GM08714 (cell line): ENCODE measurements around the gene PAX7.
"Not testable (repeated sequence)": the region's sequence is repeated elsewhere in the genome, so short reads cannot be mapped to it uniquely, and the experiment has no call there.

Experiments
- H3K4me3 ChIP-seq: fragments of 200-500 bp; sonication (Bioruptor generic); 2 replicates; pipeline ENCODE4 v1.5.1; 2014; ENCODE audit warnings: mild to moderate bottlenecking, low read length, inconsistent platforms
- ZNF274 ChIP-seq: IDR thresholded peaks from 2 replicates; pipeline ENCODE4 v1.6.1; 2012; ENCODE audit warnings: mild to moderate bottlenecking, low read depth, low read length

PAX7 gene

DNA sequence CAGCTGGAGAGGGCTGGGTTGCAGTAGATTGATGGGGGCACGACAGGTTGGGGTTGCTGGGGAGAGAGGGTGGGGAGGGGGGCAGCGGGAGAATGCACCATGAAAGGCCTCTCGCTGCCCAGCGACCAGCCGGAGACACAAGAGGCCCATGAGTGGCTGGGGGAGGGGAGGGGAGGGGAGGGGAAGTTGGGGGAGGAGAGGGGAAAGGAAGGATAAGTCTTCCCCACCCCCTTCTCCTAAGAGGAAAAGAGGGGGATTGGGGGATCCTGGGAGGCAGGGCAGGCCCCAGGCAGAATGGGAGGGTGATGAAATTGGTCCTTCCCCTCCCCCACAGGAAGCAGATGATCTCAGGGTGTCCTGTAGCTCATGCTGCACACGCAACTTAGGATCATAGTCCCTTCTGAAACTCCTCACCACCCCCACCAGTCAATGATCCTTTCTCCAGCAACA is 45.7 kb downstream of the PAX7 start:
- H3K4me3 ChIP-seq, result no peak overlapping the region
- TF ChIP-seq ZNF274, result no peak

DNA sequence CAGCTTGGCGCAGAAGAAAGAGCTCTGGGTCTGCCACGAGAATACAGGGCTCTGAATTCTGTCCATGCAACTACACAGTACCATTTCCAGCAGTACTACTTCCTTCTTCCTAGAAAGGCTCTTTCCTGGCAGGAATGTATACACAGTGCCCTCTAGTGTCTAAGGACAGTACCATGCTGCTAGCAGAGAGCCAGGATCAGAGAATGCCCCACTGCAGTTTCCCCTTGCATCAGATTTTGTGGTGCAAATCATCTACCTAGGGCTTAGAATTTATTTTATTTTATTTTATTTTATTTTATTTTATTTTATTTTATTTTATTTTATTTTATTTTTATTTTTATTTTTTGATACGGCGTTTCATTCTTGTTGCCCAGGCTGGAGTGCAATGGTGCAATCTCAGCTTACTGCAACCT is 50.8 kb downstream of the PAX7 start:
- TF ChIP-seq ZNF274, result no peak
- H3K4me3 ChIP-seq, result no peak overlapping the region

DNA sequence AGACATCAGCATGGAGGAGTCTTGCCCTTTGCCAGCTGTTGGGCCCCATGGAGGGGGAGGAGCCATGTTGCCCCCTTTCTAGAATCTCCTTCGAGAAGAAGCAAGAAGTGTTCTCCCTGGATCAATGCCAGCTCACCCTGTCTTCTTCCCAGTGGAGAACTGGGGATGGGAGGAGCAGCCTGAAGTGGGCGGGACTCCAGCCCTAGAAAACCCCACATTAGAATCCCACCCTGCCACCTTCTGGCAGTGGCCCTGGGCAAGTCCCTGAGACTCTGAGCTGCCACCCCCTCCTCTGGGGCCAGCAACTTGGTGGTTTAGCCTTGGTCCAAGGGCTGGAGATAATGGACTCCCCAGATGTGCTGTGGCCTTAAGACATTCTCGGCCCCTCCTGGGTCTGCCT is 51.7 kb downstream of the PAX7 start:
- no peak overlapping the region for H3K4me3 ChIP-seq
- no peak for TF ChIP-seq ZNF274

DNA sequence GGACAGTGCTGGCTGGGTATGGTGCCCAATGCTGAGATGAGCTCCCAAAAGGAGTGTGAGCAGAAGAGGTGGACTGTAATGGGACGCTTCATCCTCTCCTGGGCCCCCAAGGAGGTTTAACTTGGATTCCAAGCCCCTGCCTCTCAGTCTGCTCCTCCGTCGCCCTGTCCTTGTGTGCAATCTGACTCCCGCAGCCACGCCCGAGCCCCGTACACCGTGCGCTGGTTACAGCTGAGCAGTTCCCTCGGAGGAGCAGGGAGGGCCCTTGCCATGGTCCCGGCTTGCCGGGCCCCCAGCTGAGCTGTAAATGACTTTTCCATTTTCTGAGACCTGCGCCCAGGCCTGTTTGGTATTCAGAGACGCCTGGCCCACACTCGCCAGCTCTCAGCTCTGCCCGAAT is 53.7 kb downstream of the PAX7 start:
- TF ChIP-seq ZNF274, result no peak
- no peak overlapping the region for H3K4me3 ChIP-seq

DNA sequence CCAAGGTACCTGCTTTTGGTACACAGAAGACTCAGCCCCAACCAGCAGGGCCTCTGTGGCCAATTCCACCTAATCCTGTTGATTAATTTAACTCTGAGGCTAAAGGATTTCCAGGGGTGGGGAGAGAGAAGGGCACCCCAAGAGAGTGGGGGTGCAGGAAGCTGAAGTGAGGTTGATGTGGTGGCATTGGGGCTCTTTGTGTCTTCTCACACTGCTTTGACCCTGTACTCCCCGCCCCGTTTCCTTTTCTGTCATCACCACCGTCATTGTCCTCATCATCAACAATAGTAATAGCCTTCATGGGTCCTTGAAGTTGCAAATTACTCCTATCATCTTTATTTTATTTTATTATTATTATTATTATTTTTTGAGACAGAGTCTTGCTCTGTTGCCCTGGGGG is 55.9 kb downstream of the PAX7 start:
- TF ChIP-seq ZNF274, result no peak
- no peak overlapping the region for H3K4me3 ChIP-seq

DNA sequence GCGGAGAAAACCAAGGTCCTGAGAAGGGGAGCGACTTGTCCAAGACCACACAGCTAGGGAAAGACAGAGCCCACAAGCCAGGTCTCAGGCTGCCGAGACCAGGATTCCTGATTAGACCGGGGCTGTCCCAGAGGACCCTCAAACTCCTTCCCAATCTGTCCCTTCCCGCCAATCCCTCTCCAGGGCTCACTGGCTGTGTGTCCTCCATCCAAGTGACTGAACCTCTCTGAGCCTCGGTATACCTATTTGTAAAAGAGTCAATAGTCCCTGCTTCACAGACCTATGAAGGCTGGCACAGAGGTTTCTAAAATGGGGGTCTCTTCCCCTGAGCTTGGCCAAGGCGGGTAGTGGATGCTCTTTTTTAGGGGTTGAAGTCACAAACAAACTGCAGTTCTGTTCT is 56.6 kb downstream of the PAX7 start:
- no peak overlapping the region for H3K4me3 ChIP-seq
- TF ChIP-seq ZNF274, result no peak

DNA sequence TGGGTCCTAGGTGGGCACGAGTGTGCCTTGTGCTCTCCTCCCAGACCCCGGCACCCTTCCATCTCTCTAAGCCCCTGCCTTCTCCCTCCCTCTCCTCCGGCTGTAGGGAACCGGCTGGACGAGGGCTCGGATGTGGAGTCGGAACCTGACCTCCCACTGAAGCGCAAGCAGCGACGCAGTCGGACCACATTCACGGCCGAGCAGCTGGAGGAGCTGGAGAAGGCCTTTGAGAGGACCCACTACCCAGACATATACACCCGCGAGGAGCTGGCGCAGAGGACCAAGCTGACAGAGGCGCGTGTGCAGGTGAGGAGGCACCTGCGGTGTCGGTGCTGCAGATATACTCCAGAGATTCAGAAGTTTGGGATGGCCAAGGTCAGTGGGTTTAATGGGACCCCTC is 61.0 kb downstream of the PAX7 start:
- no peak overlapping the region for H3K4me3 ChIP-seq
- no peak for TF ChIP-seq ZNF274

DNA sequence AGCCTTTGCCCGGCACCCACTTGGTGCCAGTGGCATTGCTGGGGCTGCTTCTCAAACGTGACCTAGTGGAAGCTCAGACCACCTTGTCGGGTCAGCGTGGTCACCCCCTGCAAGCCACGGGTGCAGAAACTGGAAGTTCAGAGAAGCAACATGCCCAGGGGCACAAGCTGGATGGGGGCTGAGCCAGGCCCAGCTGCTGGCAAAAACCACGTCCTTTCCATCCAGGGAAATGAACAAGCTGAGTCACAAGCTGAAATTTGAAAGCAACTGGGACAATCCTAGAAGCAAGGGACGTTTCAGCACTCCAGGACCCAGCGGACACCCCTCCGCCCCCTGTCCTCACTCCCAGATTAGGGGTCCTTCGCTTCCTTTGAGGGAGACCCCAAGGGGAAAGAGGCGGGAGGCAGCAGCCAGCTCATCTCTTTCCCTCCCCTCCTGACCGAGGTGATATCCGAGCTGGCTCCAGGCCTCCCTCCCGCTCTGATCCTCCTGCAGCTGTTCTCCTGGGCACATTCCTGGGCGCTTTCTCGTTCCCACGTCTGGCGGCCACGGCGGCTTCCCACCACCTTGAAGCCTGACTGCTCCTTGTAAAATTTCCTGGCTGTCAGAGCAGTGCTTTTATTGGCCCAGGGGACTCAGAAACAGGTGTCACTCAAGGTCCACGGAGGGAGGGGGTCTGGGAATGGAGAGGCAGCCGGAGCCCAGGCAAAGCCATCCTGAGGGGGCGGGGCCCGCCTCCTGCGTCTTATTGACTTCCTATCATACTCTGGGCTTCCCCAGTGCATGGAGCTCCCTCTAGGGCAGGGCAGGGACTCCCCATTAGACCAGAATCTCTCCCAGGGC is 62.8 kb downstream of the PAX7 start:
- no peak for TF ChIP-seq ZNF274
- H3K4me3 ChIP-seq, result no peak overlapping the region

DNA sequence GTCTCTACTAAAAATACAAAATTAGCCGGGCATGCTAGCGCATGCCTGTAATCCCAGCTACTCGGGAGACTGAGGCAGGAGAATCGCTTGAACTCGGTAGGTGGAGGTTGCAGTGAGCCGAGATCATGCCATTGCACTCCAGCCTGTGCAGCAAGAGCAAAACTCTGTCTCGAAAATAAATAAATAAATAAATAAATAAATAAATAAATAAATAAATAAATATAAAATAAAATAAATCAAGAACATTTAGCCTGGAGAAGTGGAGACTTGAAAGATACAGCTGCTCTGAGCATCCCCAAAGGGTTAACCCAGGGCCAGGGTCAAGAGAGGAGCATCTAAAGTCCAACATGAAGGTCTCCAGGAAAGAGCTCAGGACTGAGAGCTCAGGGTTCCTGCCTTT is 63.6 kb downstream of the PAX7 start:
- H3K4me3 ChIP-seq, result not testable (repeated sequence)

DNA sequence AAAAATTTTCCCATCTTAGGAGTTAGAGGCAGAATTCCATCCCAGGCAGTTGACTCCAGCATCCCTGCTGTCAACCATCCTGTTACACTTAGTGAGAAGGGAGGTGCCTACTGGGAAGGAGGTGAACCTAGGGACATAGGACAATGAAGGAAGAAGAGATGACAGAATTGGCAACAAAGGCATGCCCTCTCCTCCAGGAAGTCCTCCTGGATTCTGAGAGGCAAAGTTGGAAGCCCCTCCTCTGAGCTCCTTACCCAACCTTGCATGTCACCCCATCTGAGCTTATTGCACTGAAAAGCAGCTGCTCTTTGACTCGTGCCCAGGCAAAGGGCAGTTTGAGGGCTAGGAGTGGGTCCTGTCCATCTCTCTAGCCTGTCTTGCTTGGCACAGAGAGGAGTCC is 66.9 kb downstream of the PAX7 start:
- no peak overlapping the region for H3K4me3 ChIP-seq

DNA sequence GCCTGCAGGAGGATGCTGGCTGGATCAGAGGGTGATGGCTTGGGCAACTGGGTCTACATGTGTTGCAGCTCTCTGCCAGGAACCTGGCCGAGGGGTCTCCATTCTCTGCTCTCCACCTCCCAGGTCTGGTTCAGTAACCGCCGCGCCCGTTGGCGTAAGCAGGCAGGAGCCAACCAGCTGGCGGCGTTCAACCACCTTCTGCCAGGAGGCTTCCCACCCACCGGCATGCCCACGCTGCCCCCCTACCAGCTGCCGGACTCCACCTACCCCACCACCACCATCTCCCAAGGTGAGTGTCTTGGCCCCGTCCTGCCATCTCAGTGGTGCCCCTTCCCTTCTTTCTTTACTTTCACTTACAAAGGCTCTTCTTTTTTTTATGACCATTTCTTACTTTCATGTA is 69.9 kb downstream of the PAX7 start:
- no peak overlapping the region for H3K4me3 ChIP-seq
- TF ChIP-seq ZNF274, result no peak

More for the DNA sequence above, 66.9 kb downstream of the PAX7 start:
- no peak for TF ChIP-seq ZNF274

DNA sequence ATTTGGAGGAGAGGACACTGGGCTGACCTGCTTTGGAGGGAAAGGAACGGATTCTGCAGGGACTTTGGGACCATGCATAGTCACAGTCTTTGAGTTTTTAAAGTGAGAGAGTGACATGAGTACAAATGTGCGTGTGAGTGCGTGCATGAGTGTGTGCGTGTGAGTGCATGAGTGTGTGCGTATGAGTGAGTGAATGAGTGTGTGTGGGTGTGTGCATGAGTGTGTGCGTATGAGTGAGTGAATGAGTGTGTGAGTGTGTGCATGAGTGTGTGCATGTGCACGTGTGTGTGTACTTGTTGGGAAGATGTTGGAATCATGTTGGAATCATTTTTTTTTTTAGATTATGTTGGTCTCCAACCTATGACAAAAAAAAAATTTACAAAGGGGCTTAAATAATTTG is 70.5 kb downstream of the PAX7 start:
- H3K4me3 ChIP-seq, result no peak overlapping the region
- no peak for TF ChIP-seq ZNF274

DNA sequence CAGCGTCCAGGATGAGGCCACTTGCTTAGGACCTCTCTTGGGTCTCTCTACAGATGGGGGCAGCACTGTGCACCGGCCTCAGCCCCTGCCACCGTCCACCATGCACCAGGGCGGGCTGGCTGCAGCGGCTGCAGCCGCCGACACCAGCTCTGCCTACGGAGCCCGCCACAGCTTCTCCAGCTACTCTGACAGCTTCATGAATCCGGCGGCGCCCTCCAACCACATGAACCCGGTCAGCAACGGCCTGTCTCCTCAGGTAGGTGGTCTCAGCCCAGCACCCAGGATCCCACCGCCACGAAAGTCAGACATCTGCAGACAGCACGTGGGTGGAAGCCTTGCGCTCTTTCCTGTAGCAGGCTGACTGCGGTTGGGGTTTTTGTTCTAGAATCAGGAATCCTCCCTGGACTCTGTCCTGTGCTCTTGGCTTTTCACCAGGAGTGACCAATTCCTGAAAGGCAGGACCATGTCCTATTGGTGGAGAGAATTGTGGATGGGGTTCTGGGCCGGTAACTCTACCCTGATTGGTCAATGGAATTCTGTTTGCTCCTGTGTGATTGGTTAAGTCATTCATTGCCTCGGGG is 72.5 kb downstream of the PAX7 start:
- no peak overlapping the region for H3K4me3 ChIP-seq
- no peak for TF ChIP-seq ZNF274

DNA sequence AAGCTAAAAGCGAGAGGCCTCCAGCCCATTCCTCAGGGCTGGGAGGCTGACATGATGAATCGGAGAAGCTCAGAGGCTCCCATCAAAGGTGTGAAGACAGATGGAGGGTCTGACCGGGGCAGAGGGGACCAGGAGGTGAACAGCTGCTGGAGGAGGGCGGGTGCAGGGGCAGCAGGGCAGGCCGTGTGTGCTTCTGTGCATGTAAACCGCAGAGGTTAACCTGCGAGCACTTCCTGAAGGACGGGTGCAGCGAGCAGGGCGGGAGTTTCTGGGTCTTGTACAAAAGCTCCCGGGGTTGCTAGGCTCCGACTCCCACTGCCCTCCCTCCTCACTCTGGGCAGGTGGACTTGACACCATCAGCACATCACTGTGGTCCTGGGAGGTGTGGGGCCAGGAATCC is 75.2 kb downstream of the PAX7 start:
- no peak for TF ChIP-seq ZNF274
- no peak overlapping the region for H3K4me3 ChIP-seq

DNA sequence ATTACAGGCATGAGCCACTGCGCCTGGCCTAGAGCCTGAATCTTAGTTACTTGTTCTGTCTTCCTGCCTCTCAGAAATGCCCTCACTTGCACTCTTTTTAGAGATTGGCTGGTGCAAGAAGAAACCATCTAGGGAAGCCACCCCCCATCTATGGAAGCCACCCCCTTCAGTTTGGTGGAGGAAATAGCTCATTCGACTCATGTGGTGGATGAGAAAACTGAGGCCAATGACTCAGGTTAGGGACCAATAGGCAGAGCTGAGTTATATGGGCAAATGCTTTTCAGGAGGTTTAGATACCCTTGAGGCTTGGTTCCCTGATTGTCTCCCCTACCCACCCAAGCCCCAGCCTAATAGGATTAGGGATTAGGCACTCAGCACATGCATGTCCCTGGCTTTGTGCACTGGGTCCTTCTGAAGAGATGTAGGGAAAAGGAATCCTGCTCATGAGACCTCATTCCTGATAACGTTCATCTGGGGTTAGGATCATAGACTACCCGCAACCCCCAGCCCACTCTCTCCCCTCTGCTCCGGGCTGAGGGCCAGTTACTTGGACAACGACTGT is 77.1 kb downstream of the PAX7 start:
- no peak overlapping the region for H3K4me3 ChIP-seq
- no peak for TF ChIP-seq ZNF274
